Spleen (tissue), 11 donors: Measurements from ENCODE around the gene NINJ1. TPM values are rescaled to one million over a fixed set of nuclear protein-coding genes. Genes with fewer than 3 reads are reported as not detected.
A peak's percentile ranks its signal among the peaks of the same experiment; 100 is the strongest.

Source experiments
- DNase-seq: peaks from one replicate; pipeline ENCODE4 v3.0.0-alpha.2; 2020
- H3K27ac ChIP-seq, 8 donors: fragments of 200-600 bp; sonication (generic) in 7 of 8; 1 replicate in 4 of 8; 2 replicates in 4 of 8; pipeline versions ENCODE4 v1.5.0 to v1.8.0; 2016 to 2021; ENCODE audit warnings: inconsistent platforms in 4 of 8, mild to moderate bottlenecking in 4 of 8, moderate library complexity in 1 of 8
- H3K27me3 ChIP-seq, 7 donors: fragments of 200-600 bp; sonication (generic) in 6 of 7; replicated peaks in 1 of 7; 1 replicate in 4 of 7; 2 replicates in 3 of 7; pipeline versions ENCODE4 v1.5.0 to v1.8.0; 2016 to 2021; ENCODE audit warnings: inconsistent platforms in 3 of 7, mild to moderate bottlenecking in 1 of 7
- H3K36me3 ChIP-seq, 6 donors: fragments of 200-600 bp; sonication (generic) in 5 of 6; 1 replicate in 4 of 6; 2 replicates in 2 of 6; pipeline versions ENCODE4 v1.5.0 to v1.8.0; 2016 to 2021; ENCODE audit warnings: inconsistent platforms in 2 of 6
- H3K4me1 ChIP-seq, 6 donors: fragments of 200-600 bp; sonication (generic) in 5 of 6; 1 replicate in 3 of 6; 2 replicates in 3 of 6; pipeline versions ENCODE4 v1.5.0 to v1.8.0; 2016 to 2021; ENCODE audit warnings: inconsistent platforms in 3 of 6
- H3K4me3 ChIP-seq, 8 donors: fragments of 200-600 bp; sonication (generic) in 7 of 8; 1 replicate in 4 of 8; 2 replicates in 4 of 8; pipeline versions ENCODE4 v1.5.0 to v1.8.0; 2016 to 2021; ENCODE audit warnings: inconsistent platforms in 4 of 8, mild to moderate bottlenecking in 4 of 8, moderate library complexity in 2 of 8
- H3K9me3 ChIP-seq, 8 donors: fragments of 200-600 bp; sonication (generic) in 7 of 8; 1 replicate in 4 of 8; 2 replicates in 4 of 8; pipeline versions ENCODE4 v1.5.0 to v1.8.0; 2016 to 2021; ENCODE audit warnings: inconsistent platforms in 4 of 8
- CTCF ChIP-seq, 11 experiments: fragments of 200-600 bp in 7 of 11; fragments of 450-650 bp in 4 of 11; sonication (generic) in 4 of 11; IDR thresholded peaks in 8 of 11; conservative IDR thresholded peaks in 3 of 11; 1 replicate in 7 of 11; 2 replicates in 4 of 11; pipeline versions ENCODE4 v1.4.0 to v1.8.0; 2016 to 2021; ENCODE audit warnings: antibody characterized with exemption in 11 of 11, inconsistent platforms in 4 of 11, mild to moderate bottlenecking in 1 of 11
- POLR2A ChIP-seq, 3 donors: fragments of 450-650 bp; IDR thresholded peaks; one replicate each; pipeline ENCODE4 v1.5.1; 2017; ENCODE audit warnings: antibody characterized with exemption in 3 of 3, mild to moderate bottlenecking in 1 of 3
- POLR2AphosphoS5 ChIP-seq, 3 donors: sonication (generic); formaldehyde crosslinking; IDR thresholded peaks; one replicate each; pipeline ENCODE4 v1.5.1; 2017; ENCODE audit warnings: antibody characterized with exemption in 3 of 3
- WGBS, 5 donors: extraction: QIAGEN DNeasy Blood & Tissue Kit in 3 of 5; methylation state at CpG; one replicate each; pipeline versions ENCODE4 v1.1.5 to v1.1.7; 2013 to 2018; 5-methylcytosine and 5-hydroxymethylcytosine counted together
- intact Hi-C: fragments of 100-400 bp; cut with DNase I; formaldehyde crosslinking; loops from one replicate; pipeline ENCODE4 v1.15.0; 2023; ENCODE audit warnings: low total_unique reads
- polyA plus RNA-seq, 3 donors: library from polyadenylated mRNA; stranded (reverse); fragments of 200-250 nt; gene quantifications; one replicate each; pipeline ENCODE4 v1.2.1, GENCODE V29; 2013
- total RNA-seq, 7 donors: library from RNA; depleted of rRNA in 3 of 7; stranded (reverse); fragments of >200 nt in 3 of 7; fragmentation: NEBNext Ultra II Directional in 4 of 7; extraction: Animal tissue kit (Norgen Biotek cat#: 25700) in 4 of 7; gene quantifications; one replicate each; pipeline versions ENCODE4 v1.1.0 to v1.2.1, GENCODE V29; 2016 to 2021
- donor health status: healthy with polysubstance abuse.
- donor health status: DM: no; HTN: no; CAD: no; lungs with moderate emphysema.
- donor health status: DM: no; HTN: no; CAD: no.
- donor health status: Bipolar disorder and iron deficiency.
- donor health status: healthy.
- donor health status: DM: no; HTN: no; CAD: no.
- donor health status: DM: yes; HTN: yes; CAD: no.

Gene NINJ1
- total and polyA plus RNA-seq, 10 donors, result 26.5 to 142 (median 104) TPM

DNA sequence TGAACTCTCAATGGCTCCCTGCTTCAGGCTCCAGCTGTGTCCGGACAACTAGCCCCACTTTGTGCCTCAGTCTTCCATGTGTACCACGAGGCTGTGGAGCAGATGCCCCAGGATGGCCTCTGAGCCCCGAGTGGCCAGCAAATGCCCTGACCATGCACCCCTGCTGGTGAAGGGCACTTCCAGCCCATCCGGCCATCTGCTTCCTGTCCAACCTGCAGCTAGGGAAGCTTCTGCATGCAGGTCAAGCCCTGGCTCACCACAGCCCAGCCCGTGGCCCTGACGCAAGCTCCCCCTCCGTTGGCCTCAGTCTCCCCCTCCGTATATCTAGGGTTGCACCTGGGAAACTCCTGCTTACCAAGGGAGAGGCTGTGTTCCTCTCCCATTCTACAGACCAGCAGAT, 4.8 kb downstream of the NINJ1 start:
- peak overlapping the region; percentile 64 to 98 (median 92) for H3K27ac ChIP-seq
- WGBS, 5 donors, result 33 to 75% (median 61%) methylated on average over 3 to 8 of the region's 8 CpGs

GRCh38 chr9:93128715-93129224, 5.3 kb downstream of the NINJ1 start:
- no peak for DNase-seq
- Histone ChIP-seq H3K4me3 (peak overlapping the region in 1 of 8 donors; percentile 24), H3K27ac (peak overlapping the region; percentile 66 to 98 (median 92)), H3K27me3 (no peaks in the 10 kb centered on the region), H3K4me1 (peaks cover 71 to 99% (median 88%) of the 10 kb centered on the region in 6 donors), H3K36me3 (peaks cover 0 to 46% (median 10%) of the 10 kb centered on the region in 6 donors), H3K9me3 (no peaks in the 10 kb centered on the region)
- 79 to 87% (median 84%) methylated on average over 8 to 10 of the region's 10 CpGs for WGBS, 5 donors
- intact Hi-C loops, result no loop called here
- TF ChIP-seq POLR2AphosphoS5 (IDR thresholded peaks at IDR 0.05), result no peak
- no peak for TF ChIP-seq POLR2A (IDR thresholded peaks at IDR 0.05)
- TF ChIP-seq CTCF (IDR thresholded peaks at IDR 0.05 in 8 of 11, conservative IDR thresholded peaks at IDR 0.05 in 3 of 11), result no peak

More for the DNA sequence above, 4.8 kb downstream of the NINJ1 start:
- Histone ChIP-seq H3K4me1 (peaks cover 71 to 97% (median 86%) of the 10 kb centered on the region in 6 donors), H3K9me3 (no peaks in the 10 kb centered on the region), H3K36me3 (peaks cover 0 to 41% (median 5%) of the 10 kb centered on the region in 6 donors), H3K4me3 (peak overlapping the region in 1 of 8 donors; percentile 24), H3K27me3 (no peaks in the 10 kb centered on the region)
- intact Hi-C loops, result no loop called here
- DNase-seq, result peak; percentile 89
- TF ChIP-seq CTCF (IDR thresholded peaks at IDR 0.05 in 8 of 11, conservative IDR thresholded peaks at IDR 0.05 in 3 of 11) (no peak), POLR2AphosphoS5 (IDR thresholded peaks at IDR 0.05) (peak; percentile 92 to 95 (median 93))

GRCh38 chr9:93128011-93128714, 5.9 kb downstream of the NINJ1 start:
- Histone ChIP-seq H3K27me3 (no peaks in the 10 kb centered on the region), H3K9me3 (no peaks in the 10 kb centered on the region), H3K36me3 (peaks cover 0 to 52% (median 14%) of the 10 kb centered on the region in 6 donors), H3K27ac (peak overlapping the region; percentile 17 to 98 (median 92)), H3K4me1 (peaks cover 70 to 99% (median 85%) of the 10 kb centered on the region in 6 donors), H3K4me3 (peak overlapping the region in 1 of 8 donors; percentile 15)
- TF ChIP-seq POLR2AphosphoS5 (IDR thresholded peaks at IDR 0.05) (peak in 2 of 3 donors; percentile 37 to 46), POLR2A (IDR thresholded peaks at IDR 0.05) (no peak), CTCF (IDR thresholded peaks at IDR 0.05 in 8 of 11, conservative IDR thresholded peaks at IDR 0.05 in 3 of 11) (no peak)
- DNase-seq, result peak; percentile 78
- WGBS, 5 donors, result 71 to 81% (median 79%) methylated on average over 11 to 14 of the region's 14 CpGs
- intact Hi-C loops, result no loop called here

DNA sequence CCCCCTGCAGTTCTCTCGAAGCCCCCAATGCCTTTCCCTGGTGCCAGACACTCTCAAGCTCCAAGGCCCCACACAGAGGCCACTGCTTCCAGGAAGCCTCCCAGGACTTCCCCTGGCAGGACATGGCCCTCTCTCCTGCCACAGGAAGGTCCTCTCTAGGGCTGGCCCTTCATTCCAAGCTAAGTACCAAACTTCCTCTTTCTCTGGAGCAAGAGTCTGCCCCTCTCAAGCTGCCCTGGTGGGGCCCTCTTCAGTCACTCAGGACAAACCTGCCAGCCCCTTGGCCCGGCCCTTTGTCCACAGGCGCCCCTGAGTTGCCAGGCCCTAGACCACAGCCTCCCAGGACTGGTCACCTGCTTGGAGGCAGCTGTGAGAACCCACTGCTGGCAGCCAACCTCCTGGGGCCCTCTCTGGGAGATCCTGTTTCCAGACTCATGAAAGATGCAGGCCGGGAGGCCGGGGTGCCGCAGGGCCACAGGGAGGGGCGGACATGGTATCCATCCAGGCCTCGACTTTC, 6.6 kb downstream of the NINJ1 start:
- no peaks in the 10 kb centered on the region for H3K27me3 ChIP-seq
- no peaks in the 10 kb centered on the region for H3K9me3 ChIP-seq
- peak overlapping the region; percentile 17 to 98 (median 92) for H3K27ac ChIP-seq
- peak; percentile 79 for DNase-seq
- TF ChIP-seq CTCF (IDR thresholded peaks at IDR 0.05 in 8 of 11, conservative IDR thresholded peaks at IDR 0.05 in 3 of 11) (no peak), POLR2AphosphoS5 (IDR thresholded peaks at IDR 0.05) (peak; percentile 6 to 62 (median 45))
- H3K36me3 ChIP-seq, result peaks cover 0 to 59% (median 17%) of the 10 kb centered on the region in 6 donors
- peaks cover 63 to 99% (median 81%) of the 10 kb centered on the region in 6 donors for H3K4me1 ChIP-seq
- intact Hi-C loops, result no loop called here
- H3K4me3 ChIP-seq, result peak overlapping the region in 1 of 8 donors; percentile 15
- 44 to 55% (median 47%) methylated on average over 6 to 8 of the region's 8 CpGs for WGBS, 5 donors
